NB4 (cell line): Measurements from ENCODE around the gene TMSB15C.

Experiments
- DNase-seq: peaks from one replicate; pipeline ENCODE4 v3.0.0; 2010; ENCODE audit warnings: low read depth
- H3K4me3 ChIP-seq: one replicate; pipeline ENCODE4 v1.5.1; 2011; ENCODE audit warnings: mild to moderate bottlenecking, low read depth, low read length, moderate library complexity
- MYC ChIP-seq: IDR thresholded peaks from 2 replicates; pipeline ENCODE4 v1.6.1; 2011; ENCODE audit warnings: low read depth, low read length
- POLR2A ChIP-seq: IDR thresholded peaks from 2 replicates; pipeline ENCODE4 v1.6.1; 2011; ENCODE audit warnings: mild to moderate bottlenecking; ENCODE audit not compliant: insufficient read length; ENCODE audit errors: extremely low read depth
- TF ChIP-seq, protein P1 (sequence below): IDR thresholded peaks from one replicate; pipeline ENCODE4 v1.5.1; 2012; ENCODE audit warnings: low read depth, low read length
- TF ChIP-seq, protein P2 (sequence below): IDR thresholded peaks from 2 replicates; pipeline ENCODE4 v1.6.1; 2011; ENCODE audit warnings: low read depth, low read length

TMSB15C gene

DNA sequence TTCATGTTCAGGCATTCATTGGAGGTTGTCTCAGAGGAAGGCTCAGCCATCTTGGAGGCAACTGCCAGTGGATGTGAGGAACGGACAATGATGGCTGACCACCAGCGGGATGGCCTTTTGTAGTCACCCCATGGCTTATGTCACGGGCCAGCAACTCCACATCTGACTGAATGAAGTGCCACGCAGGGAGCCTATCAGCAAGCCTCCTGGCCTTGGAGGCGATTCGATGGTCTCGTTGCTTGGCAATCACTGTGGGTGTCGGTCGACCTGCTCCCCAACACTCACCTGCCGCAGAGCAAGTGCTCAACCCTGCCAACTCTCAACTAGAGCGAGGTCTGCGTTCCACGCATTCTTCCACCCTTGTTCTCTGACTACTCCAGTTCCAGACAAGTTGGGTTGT is 28.9 kb downstream of the TMSB15C start:
- TF ChIP-seq, protein P1, sequence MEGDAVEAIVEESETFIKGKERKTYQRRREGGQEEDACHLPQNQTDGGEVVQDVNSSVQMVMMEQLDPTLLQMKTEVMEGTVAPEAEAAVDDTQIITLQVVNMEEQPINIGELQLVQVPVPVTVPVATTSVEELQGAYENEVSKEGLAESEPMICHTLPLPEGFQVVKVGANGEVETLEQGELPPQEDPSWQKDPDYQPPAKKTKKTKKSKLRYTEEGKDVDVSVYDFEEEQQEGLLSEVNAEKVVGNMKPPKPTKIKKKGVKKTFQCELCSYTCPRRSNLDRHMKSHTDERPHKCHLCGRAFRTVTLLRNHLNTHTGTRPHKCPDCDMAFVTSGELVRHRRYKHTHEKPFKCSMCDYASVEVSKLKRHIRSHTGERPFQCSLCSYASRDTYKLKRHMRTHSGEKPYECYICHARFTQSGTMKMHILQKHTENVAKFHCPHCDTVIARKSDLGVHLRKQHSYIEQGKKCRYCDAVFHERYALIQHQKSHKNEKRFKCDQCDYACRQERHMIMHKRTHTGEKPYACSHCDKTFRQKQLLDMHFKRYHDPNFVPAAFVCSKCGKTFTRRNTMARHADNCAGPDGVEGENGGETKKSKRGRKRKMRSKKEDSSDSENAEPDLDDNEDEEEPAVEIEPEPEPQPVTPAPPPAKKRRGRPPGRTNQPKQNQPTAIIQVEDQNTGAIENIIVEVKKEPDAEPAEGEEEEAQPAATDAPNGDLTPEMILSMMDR = no peak
- H3K4me3 ChIP-seq = no peak overlapping the region
- DNase-seq = no peak

DNA sequence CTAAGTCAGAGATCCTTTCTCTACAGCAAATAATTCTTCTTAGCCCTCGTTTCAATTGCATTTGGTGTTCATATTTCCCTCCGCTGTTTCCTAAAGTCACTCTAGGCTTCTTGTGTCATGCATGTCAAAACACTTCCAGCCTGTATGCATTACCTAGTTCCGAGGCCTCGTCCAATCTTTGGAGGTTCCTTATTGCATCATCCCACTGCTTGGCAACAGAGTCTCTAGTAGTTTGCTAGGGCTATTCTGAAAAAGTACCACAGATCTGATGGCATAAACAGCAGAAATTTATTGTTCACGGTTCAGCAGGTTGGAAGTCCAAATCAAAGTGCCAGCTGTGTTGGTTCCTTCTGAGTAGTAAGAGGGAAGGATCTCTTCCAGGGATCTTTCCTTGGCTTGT is 30.4 kb downstream of the TMSB15C start:
- no peak overlapping the region for H3K4me3 ChIP-seq
- DNase-seq = no peak
- TF ChIP-seq MYC (no peak), POLR2A (no peak)
- TF ChIP-seq, protein P1 = no peak
- TF ChIP-seq, protein P2, sequence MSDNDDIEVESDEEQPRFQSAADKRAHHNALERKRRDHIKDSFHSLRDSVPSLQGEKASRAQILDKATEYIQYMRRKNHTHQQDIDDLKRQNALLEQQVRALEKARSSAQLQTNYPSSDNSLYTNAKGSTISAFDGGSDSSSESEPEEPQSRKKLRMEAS = no peak

DNA sequence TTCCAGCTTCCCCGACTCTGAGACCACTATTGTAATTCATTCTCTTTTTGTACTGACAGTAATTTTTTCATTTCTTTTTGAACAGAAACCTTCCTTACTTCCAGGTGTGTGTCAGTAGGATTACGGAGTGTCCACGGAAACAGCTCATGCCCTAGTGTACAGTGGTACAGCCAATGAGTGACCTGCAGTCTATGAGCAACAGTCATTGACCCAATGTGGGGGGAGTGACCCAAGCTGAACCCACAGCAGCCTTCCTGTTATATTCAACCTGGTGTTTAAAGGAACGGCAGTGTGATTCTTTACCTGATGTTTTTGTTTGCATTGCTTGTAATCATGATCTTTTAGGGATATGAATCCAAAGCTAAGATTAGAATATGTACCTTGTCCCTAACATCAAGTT is 35.0 kb downstream of the TMSB15C start:
- no peak for DNase-seq
- TF ChIP-seq, protein P2 = no peak
- TF ChIP-seq POLR2A (no peak), MYC (no peak)
- TF ChIP-seq, protein P1 = no peak
- H3K4me3 ChIP-seq = no peak overlapping the region

DNA sequence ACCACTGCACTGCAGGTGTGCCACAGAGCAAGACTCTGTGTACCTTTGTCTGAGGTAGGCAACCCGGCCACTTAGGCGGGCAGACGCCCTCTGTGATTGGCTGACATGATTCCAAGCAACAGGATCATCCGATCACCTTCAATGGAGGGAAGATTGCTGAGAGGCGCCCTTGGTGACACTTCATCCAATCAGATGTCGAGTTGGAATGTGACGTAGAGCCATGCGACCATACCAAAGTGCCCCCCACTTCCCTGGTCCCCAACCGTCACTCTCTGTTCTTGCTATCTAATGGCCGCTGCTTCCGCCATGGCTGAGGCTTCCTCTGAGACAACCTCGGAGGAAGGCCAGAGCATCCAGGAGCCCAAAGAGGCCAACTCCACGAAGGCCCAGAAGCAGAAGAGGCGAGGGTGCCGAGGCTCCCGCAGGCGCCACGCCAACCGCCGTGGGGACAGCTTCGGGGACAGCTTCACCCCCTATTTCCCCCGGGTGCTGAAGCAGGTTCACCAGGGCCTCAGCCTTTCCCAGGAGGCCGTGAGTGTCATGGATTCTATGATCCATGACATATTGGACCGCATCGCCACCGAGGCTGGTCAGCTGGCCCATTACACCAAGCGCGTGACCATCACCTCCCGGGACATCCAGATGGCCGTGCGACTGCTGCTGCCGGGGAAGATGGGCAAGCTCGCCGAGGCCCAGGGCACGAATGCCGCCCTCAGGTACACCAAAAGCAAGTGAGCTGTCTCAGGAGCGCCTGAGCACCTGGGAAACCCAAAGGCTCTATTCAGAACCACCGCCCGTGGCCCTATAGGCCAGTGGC is 36.1 kb downstream of the TMSB15C start, which contains the start of gene H2BW2:
Gene H2BW2, plus strand, starts transcription at position 268 of the 817 bp plus-strand sequence. Its CDS starts 39 bp downstream, at position 307.
- DNase-seq = no peak
- TF ChIP-seq, protein P2 = no peak
- no peak for TF ChIP-seq MYC
- TF ChIP-seq, protein P1 = no peak
- TF ChIP-seq POLR2A = no peak
- H3K4me3 ChIP-seq = no peak within 1 kb of the TSS
